ENCODE results near the gene VPS13D.

VPS13D gene

GRCh38 chr1:12341667-12342066 is 111.8 kb downstream of the VPS13D start:
- no peak for FAIRE-seq

- no peak for FAIRE-seq
Observed at GRCh38 chr1:12342401-12343003, 112.7 kb downstream of the VPS13D start.

DNA sequence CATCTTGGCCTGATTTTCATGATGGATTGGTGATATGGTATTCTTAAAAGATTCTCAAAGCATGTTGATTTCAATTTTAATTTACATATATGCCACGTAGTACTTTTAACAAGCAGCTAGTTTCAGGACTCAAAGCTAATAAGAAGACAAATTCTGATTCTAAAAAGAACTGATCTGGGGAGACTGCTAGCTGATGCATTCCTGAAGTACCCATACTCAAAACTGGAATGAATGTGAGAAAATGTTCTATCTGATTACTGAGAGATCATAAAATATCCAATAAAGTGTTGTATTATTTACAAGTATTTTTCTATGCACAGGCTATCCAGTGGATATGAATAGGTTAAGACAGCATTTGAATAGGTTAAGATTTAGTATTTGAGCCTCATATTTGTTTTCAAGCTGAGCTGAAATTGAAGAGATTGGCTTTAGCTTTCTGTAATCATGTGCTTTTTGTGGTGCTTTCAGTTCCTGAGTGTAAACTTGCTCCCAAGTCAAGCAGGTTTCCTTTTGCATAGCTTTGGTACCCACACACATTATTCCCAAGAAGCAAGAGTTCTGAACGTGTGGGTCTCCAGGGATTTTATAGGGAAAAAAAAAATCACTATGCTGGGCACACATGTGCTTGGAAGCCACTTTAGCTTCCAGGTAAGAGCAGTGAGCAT is 114.1 kb downstream of the VPS13D start:
- FAIRE-seq: no peak

GRCh38 chr1:12344596-12345349 is 114.9 kb downstream of the VPS13D start:
- FAIRE-seq: no peak

DNA sequence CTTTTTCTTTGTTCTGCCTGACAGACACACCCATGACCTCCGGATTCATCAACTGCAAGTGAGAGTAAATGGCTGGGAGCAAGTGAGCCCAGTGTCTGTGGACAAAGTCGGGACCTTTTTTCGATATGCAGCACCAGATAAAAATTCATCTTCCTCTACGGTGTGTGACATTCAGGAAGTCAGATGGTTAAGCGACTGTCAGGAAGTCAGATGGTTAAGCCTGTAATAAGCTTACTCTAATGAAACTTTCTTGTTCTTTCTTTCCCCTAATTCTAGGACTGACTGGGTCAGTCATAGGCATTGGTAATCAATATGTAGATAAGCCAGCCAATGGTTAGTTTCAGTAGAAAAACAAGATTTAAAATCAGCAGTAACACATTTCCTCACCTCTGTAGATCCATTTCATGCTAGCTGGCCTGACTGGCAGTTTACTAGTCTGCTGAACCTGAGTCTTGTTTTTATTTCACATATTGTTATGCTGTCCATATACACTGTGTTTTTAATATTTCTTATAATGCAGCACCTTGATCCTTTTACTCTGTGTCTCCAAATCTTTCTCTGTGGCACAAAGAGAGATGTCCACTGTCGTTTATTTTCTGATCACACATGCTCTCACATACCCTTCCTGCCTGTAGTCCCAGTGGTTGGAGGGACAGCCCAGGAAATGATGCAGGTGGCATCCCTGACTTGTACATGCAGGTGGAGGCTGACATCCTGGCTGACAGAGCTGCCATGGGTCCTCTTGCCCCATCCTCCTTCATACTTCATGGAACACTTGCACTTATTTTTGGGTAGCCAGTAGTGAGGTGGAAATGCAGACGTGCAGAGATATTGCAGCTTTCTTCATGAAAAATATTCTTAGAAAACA is 115.8 kb downstream of the VPS13D start:
- FAIRE-seq: no peak

DNA sequence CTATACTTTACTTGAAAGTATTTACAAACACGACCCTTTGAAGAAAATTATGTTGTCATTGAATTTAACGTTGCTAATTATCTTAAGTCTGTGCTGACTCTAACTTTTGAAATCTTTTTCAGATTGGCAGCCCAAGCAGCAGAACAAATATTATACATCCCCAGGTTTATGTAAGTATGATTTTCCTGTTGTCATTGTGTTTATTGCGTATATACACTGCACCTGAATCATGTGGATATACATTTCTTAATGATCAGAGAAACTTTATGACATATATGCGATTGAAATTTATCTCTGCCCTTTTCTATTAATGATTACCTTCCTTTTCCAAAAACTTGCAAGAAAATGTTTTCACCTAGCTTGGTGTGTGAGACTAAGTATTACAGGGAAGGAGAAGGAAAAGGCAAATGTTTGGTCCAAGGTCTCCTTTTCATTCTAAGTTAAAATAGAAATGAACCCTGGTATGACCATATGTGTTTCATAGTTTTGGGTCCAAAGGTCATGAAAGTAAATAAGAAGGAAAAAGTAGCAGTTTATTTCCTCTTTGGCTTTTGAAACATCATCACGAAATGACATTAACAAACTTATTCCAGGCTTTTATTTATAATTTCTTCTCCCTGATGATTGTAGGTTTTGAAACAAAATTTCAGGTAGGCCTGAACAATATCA is 116.8 kb downstream of the VPS13D start:
- no peak for FAIRE-seq

DNA sequence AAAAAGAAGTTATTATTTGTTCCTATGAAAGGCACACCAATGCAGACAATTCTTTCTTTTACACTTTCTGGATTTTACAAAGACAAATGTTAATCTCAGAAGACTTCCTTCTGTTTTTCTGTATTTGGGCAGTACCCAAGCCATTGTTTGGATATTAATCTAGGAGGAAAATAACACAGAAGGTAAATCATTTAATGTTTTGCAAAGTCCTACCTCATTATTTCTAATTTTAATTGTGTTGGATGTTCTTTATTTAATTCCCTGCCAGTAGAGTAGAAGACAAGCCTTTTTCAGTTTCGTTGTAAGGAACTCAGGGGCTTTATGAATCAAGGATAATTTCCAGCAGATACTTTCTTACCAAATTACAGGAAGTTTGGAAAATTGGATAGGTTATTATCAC is 118.3 kb downstream of the VPS13D start:
- FAIRE-seq: no peak

GRCh38 chr1:12353981-12354380 is 124.2 kb downstream of the VPS13D start:
- no peak for FAIRE-seq

- no peak for FAIRE-seq
Observed at GRCh38 chr1:12356004-12356890, 126.4 kb downstream of the VPS13D start.

- no peak for FAIRE-seq
Observed at GRCh38 chr1:12358499-12358898, 128.7 kb downstream of the VPS13D start.

DNA sequence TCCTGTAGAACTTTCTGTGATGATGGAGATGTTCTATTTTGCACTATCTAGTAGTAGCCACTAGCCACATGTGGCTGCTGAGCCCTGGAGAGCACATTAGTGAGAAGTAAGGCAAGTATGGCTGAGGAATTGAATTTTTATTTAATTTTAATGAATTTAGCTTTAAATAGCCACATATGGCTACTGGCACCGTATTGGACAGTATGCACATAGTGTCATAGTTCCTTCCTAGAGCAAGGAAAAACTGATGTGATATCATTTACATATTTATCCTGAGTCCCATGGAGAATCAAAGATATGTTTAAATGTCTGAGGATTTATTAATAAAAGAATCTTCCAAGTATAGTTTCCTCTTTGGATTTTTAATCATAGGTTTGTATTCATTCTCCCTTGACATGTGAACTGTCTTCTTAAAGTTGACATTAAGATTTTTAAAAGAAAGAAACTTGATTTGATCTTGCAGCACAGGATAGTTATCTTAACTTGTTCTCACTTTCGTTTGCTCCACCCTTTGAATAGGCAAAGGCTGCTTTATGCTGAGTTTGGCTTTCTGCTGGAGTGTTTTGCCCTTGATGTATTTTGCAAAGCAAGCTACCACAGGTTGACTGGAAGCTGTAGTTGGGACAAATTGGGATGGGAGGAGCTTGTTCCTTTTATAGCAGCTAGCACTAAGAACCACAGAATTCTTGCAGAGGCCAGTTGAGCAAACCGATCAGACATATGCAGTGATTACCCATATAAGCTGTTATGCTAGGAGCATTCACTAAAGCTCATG is 129.7 kb downstream of the VPS13D start:
- FAIRE-seq: no peak

GRCh38 chr1:12368646-12369045 is 138.8 kb downstream of the VPS13D start:
- FAIRE-seq: no peak

- FAIRE-seq: no peak
Observed at GRCh38 chr1:12369258-12369657, 139.4 kb downstream of the VPS13D start.

DNA sequence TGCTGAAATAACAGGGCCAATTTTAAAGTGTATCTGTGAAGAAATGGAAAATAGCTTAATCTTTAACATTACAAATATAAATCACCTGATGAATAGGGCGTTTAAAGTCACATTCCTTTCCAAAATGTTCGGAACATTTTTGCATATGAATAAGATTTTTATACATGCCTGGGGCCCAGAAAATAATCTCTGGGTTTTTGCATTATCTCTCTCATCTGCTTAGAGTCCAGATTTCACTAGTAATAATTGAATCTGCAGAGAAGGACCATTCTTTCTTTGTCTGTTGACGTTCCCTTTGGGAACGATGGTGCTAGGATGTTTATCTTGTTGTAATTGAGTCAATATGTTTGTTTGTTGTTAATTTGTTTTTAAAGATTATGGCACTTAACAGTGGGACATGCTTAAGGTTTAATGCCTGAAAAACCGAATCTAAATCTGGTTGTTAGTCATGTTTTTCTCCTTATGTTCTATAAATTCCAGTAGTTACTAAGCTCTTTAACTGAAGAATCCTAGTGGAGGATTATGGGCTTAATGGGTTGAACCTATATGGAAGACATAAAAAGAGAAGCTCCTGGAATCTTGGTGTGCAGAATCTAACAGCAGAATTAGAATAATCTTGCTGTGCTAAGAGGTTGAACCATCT is 140.6 kb downstream of the VPS13D start:
- no peak for FAIRE-seq

GRCh38 chr1:12371053-12371452 is 141.2 kb downstream of the VPS13D start:
- no peak for FAIRE-seq

GRCh38 chr1:12372180-12372579 is 142.3 kb downstream of the VPS13D start:
- FAIRE-seq: no peak

GRCh38 chr1:12372761-12373160 is 142.9 kb downstream of the VPS13D start:
- FAIRE-seq: no peak

DNA sequence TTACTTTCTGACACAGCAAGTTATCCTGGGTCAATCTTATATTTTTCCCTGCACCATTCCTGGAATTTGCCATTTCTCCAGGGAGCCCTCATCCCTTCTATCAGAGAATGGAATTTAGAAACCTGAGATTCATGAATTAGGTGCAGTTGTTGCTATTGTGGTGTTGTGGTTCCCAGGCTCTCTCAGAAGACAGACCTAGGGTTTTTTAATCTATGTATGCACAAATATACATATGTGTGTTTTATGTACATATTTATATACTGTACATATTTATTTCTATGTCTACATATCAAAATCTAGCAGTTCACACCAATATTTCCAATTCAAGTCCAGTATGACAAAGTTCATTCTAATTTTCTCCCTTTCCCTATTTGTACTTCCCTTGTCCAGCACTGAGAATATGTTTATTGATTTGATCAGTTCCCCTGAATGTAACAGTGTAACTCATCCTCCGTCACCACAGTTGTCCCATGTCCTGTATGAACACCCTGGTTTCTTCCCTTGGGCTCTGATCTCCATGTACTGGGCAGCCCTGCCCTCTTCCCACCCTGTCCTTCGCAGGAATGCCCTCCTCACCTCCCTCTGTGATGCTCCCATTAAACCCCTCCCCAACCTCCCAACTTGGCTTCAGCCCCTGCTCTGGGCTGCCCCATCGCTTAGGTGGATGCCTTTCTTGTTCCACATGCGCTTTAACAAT is 145.5 kb downstream of the VPS13D start:
- FAIRE-seq: no peak

DNA sequence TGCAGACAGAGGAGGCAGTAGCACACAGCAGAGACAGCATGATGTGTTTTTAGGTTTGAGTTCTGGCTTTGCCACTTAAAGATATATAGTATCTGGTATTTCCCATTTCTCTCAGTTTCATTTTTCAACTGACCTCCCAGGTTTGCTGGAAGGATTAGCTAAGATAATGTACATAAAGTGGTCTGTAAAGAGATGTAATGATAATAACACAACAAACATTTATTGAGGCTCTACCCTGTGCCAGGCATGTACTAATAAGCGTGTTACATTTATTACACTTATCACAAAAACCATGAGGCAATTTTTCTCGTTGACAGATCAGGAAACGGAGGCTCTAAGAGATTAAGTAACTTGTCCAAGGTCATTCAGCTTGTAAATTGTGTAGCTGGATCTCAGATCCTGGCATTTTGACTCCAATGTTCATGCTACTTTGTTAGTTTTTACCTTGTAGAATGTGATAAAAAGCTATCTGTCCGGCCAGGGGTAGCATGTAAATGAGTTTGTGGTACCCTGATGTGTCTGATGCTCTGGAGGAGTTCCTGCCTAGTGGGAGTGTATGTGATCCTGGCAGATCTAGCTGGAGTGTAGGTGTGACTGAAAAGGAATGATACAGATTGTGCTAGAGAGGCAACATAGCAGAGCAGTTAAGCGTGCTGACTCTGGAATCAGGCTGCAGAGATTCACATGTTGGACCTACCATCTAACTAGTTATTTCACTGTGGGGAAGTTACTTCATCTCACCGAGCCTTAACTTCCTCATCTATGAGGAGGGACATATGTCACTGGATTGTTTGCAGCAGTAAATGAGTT is 146.6 kb downstream of the VPS13D start:
- FAIRE-seq: no peak
